ENCODE results near the gene YBX1.
"Not testable (repeated sequence)": the region's sequence is repeated elsewhere in the genome, so short reads cannot be mapped to it uniquely, and the experiment has no call there.

YBX1 gene

GRCh38 chr1:42681741-42682483 lies at the start of gene YBX1:
Gene YBX1 (plus strand): TSS chr1:42682418. CDS start chr1:42682566, 148 bp downstream.
- DNase-seq (ENCODE audit: low read depth in 2 of 3, low spot score in 2 of 3): peak; percentile 85 to 86 (median 86)

GRCh38 chr1:42639116-42639515 lies 43.1 kb upstream of the YBX1 start:
- no peak for DNase-seq (ENCODE audit: low read depth in 2 of 3, low spot score in 2 of 3)

GRCh38 chr1:42646056-42646455 lies 36.2 kb upstream of the YBX1 start:
- no peak for DNase-seq (ENCODE audit: low read depth in 2 of 3, low spot score in 2 of 3)

GRCh38 chr1:42657201-42657600 lies 25.0 kb upstream of the YBX1 start:
- no peak for DNase-seq (ENCODE audit: low read depth in 2 of 3, low spot score in 2 of 3)

- peak; percentile 80 to 89 (median 88) for DNase-seq (ENCODE audit: low read depth in 2 of 3, low spot score in 2 of 3)
Observed at GRCh38 chr1:42657981-42658876, 24.0 kb upstream of the YBX1 start, which contains the start of gene PPIH. Gene PPIH (plus strand): TSS chr1:42658423. CDS start chr1:42658447, 24 bp downstream.

- no peak for DNase-seq (ENCODE audit: low read depth in 2 of 3, low spot score in 2 of 3)
Observed at GRCh38 chr1:42658877-42659337, 23.3 kb upstream of the YBX1 start.

GRCh38 chr1:42660907-42661500 lies 21.2 kb upstream of the YBX1 start:
- no peak for DNase-seq (ENCODE audit: low read depth in 2 of 3, low spot score in 2 of 3)

- no peak for DNase-seq (ENCODE audit: low read depth in 2 of 3, low spot score in 2 of 3)
Observed at GRCh38 chr1:42669936-42670335, 12.3 kb upstream of the YBX1 start.

- DNase-seq (ENCODE audit: low read depth in 2 of 3, low spot score in 2 of 3): no peak
Observed at GRCh38 chr1:42670425-42670824, 11.8 kb upstream of the YBX1 start.

GRCh38 chr1:42674214-42674613 lies 8.0 kb upstream of the YBX1 start:
- no peak for DNase-seq (ENCODE audit: low read depth in 2 of 3, low spot score in 2 of 3)

GRCh38 chr1:42674682-42675081 lies 7.5 kb upstream of the YBX1 start:
- no peak for DNase-seq (ENCODE audit: low read depth in 2 of 3, low spot score in 2 of 3)

GRCh38 chr1:42675467-42675866 lies 6.8 kb upstream of the YBX1 start:
- no peak for DNase-seq (ENCODE audit: low read depth in 2 of 3, low spot score in 2 of 3)

GRCh38 chr1:42676534-42677087 lies 5.6 kb upstream of the YBX1 start:
- no peak for DNase-seq (ENCODE audit: low read depth in 2 of 3, low spot score in 2 of 3)

GRCh38 chr1:42679364-42679983 lies 2.7 kb upstream of the YBX1 start:
- DNase-seq (ENCODE audit: low read depth in 2 of 3, low spot score in 2 of 3): no peak

GRCh38 chr1:42680055-42680454 lies 2.2 kb upstream of the YBX1 start:
- no peak for DNase-seq (ENCODE audit: low read depth in 2 of 3, low spot score in 2 of 3)

GRCh38 chr1:42680921-42681683 lies 1.1 kb upstream of the YBX1 start:
- DNase-seq (ENCODE audit: low read depth in 2 of 3, low spot score in 2 of 3): no peak

GRCh38 chr1:42682484-42682738 lies 193 bp downstream of the YBX1 start:
- DNase-seq (ENCODE audit: low read depth in 2 of 3, low spot score in 2 of 3): not testable (repeated sequence)

GRCh38 chr1:42682739-42683531 lies 717 bp downstream of the YBX1 start:
- DNase-seq (ENCODE audit: low read depth in 2 of 3, low spot score in 2 of 3): peak; percentile 10 to 44 (median 37)

- no peak for DNase-seq (ENCODE audit: low read depth in 2 of 3, low spot score in 2 of 3)
Observed at GRCh38 chr1:42684139-42684538, 1.9 kb downstream of the YBX1 start.

- DNase-seq (ENCODE audit: low read depth in 2 of 3, low spot score in 2 of 3): no peak
Observed at GRCh38 chr1:42686418-42686817, 4.2 kb downstream of the YBX1 start.

Data from activated CD8-positive, alpha-beta memory T cell treated with anti-CD3 and anti-CD28 coated beads for 48 hours (primary cell).